ENCODE measurements around the gene TRPM4.
"Not testable (repeated sequence)": the region's sequence is repeated elsewhere in the genome, so short reads cannot be mapped to it uniquely, and the experiment has no call there.

Gene TRPM4

GRCh38 chr19:49201042-49201441 is 43.5 kb downstream of the TRPM4 start:
- no peak for DNase-seq (ENCODE audit: low spot score)
- TF ChIP-seq CTCF (IDR thresholded peaks at IDR 0.05; ENCODE audit: extremely low read depth, missing control alignments) = no peak

- no peak for TF ChIP-seq CTCF (IDR thresholded peaks at IDR 0.05; ENCODE audit: extremely low read depth, missing control alignments)
- DNase-seq (ENCODE audit: low spot score) = no peak
These were observed 47.5 kb downstream of the TRPM4 start for GRCh38 chr19:49205114-49205513.

DNA sequence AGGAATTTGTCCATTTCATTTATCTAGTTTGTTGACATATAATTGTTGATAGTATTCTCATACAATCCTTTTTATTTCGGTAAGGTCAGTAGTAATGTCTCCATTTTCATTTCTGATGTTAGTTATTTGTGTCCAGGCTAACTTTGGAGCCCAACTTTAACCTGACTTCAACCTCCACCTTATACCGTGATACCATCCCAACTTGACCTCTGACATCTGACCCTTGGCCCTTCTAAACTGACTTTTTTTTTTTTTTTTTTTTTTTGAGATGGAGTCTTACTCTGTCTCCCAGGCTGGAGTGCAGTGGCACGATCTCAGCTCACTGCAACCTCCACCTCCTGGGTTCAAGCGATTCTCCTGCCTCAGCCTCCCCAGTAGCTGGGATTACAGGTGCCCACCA is 51.9 kb downstream of the TRPM4 start:
- DNase-seq (ENCODE audit: low spot score) = not testable (repeated sequence)

DNA sequence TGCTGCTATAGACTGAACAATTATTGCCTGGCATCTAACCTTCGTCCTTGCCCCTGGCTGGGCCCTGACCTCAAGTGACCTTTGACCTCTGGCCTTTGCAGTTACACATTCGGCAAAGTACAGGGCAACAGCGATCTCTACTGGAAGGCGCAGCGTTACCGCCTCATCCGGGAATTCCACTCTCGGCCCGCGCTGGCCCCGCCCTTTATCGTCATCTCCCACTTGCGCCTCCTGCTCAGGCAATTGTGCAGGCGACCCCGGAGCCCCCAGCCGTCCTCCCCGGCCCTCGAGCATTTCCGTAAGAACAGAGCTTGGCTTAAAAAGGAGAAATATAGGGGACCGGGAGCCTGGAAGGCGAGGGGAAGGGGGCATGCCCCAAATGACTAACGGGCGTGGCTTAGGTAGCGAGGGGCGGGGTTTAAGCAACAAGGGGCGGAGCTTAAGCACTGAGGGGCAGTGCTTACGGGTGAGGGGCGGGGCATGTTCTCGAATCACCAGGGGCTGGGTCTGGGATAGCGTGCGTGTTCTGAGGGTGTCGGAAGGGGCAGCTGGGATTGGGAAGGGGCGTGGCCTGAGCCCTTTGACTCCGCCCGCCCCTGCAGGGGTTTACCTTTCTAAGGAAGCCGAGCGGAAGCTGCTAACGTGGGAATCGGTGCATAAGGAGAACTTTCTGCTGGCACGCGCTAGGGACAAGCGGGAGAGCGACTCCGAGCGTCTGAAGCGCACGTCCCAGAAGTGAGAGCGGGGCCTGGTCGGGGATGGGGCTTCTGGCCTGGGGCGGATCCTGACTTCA is 52.7 kb downstream of the TRPM4 start:
- TF ChIP-seq CTCF (IDR thresholded peaks at IDR 0.05; ENCODE audit: extremely low read depth, missing control alignments) = no peak
- no peak for DNase-seq (ENCODE audit: low spot score)

GRCh38 chr19:49210901-49211451 is 53.4 kb downstream of the TRPM4 start:
- no peak for DNase-seq (ENCODE audit: low spot score)
- TF ChIP-seq CTCF (IDR thresholded peaks at IDR 0.05; ENCODE audit: extremely low read depth, missing control alignments) = no peak

DNA sequence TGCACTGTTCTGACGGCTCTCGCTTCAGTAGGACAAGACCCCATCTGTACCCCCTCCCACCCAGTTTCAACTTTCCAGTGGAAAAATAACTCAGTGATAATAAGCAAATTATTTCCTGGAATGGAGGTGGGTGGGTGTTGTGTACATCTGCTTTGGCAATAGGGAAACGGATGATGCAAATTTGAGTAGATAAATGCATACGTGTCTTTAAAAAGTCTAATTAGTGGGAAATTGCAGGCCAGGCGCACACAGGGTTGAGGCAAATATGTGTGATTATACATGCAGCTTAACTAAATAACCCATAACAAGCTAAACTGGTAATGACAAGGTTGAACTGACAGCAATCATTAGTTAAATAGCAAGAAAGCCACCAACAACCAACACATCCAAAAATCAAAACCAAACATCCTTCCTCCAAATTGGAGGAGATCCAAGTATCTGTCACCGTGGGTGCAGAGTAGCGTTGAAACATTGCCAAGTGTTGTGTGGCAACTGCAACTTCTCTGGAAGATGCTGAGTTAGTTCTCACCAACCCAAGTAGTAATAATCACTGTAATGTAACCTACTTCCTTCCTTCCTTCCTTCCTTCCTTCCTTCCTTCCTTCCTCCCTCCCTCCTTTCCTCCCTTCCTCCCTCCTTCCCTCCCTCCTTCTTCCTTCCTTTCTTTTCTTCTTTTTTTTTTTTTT is 54.6 kb downstream of the TRPM4 start:
- no peak for TF ChIP-seq CTCF (IDR thresholded peaks at IDR 0.05; ENCODE audit: extremely low read depth, missing control alignments)
- no peak for DNase-seq (ENCODE audit: low spot score)

DNA sequence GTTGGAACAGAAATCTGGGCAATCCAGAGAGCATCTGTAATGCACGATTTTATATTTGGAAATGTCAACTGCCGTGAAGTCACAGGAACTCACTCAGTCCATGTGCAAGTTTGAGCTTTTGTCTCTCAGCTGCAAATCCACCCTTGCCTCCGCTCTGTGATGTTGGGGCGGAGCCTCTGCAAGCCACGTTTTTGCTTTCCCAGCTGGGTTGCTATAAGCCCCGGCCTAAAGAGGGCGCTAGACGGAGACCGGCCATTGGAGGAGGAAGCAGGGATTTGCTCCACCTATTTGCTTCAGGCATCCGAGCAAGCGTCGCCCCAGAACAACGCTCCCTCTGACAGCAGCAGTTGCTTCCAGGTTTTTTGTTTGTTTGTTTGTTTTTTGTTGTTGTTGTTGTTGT is 56.2 kb downstream of the TRPM4 start:
- DNase-seq (ENCODE audit: low spot score) = no peak

More for the DNA sequence above, 56.2 kb downstream of the TRPM4 start:
- no peak for TF ChIP-seq CTCF (IDR thresholded peaks at IDR 0.05; ENCODE audit: extremely low read depth, missing control alignments)
